DND-41 (cell line): ENCODE data around the gene FSD1L.

ENCODE experiments used
- ATAC-seq: fragments of 200-7000 bp; cut with Tn5 transposase; 3 replicates; pipeline ENCODE4 v1.9.1; 2021; ENCODE audit warnings: low read depth; ENCODE audit not compliant: insufficient read depth
- DNase-seq: peaks from one replicate; pipeline ENCODE4 v3.0.0-alpha.2; 2020
- H2AFZ ChIP-seq: 2 replicates; pipeline ENCODE4 v1.6.0; 2012; ENCODE audit warnings: low read depth, low read length
- H3K27ac ChIP-seq: 2 replicates; pipeline ENCODE4 v1.5.1; 2012; ENCODE audit warnings: low read length, inconsistent platforms
- H3K27me3 ChIP-seq: fragments of 200-600 bp; sonication (generic); 2 replicates; pipeline ENCODE4 v1.6.0; 2012; ENCODE audit warnings: low read length, mild to moderate bottlenecking, inconsistent platforms; ENCODE audit not compliant: insufficient read depth, poor library complexity
- H3K36me3 ChIP-seq: 2 replicates; pipeline ENCODE4 v1.5.1; 2012; ENCODE audit warnings: low read length, inconsistent platforms; ENCODE audit not compliant: insufficient read depth
- H3K4me1 ChIP-seq: 2 replicates; pipeline ENCODE4 v1.5.1; 2012; ENCODE audit warnings: mild to moderate bottlenecking, low read length; ENCODE audit not compliant: insufficient read depth
- H3K4me2 ChIP-seq: 2 replicates; pipeline ENCODE4 v1.6.0; 2012; ENCODE audit warnings: mild to moderate bottlenecking, moderate library complexity, low read length, inconsistent platforms; ENCODE audit not compliant: insufficient read depth
- H3K4me3 ChIP-seq, 2 experiments: fragments of 200-600 bp in 1 of 2; shearing (Covaris generic) in 1 of 2; 2 replicates each; pipeline ENCODE4 v1.5.1; 2012 to 2016; ENCODE audit warnings: inconsistent platforms in 2 of 2, low read length in 2 of 2, mild to moderate bottlenecking in 2 of 2, low read depth in 1 of 2, moderate library complexity in 1 of 2
- H3K79me2 ChIP-seq: 2 replicates; pipeline ENCODE4 v1.6.0; 2012; ENCODE audit warnings: low read length, inconsistent platforms; ENCODE audit not compliant: insufficient read depth
- H3K9ac ChIP-seq: 2 replicates; pipeline ENCODE4 v1.6.0; 2012; ENCODE audit warnings: low read depth, mild to moderate bottlenecking, inconsistent platforms, low read length, moderate library complexity
- H3K9me3 ChIP-seq: 2 replicates; pipeline ENCODE4 v1.5.1; 2012; ENCODE audit warnings: low read length, moderate library complexity, mild to moderate bottlenecking, inconsistent platforms; ENCODE audit not compliant: insufficient read depth, severe bottlenecking
- H4K20me1 ChIP-seq: 2 replicates; pipeline ENCODE4 v1.6.0; 2012; ENCODE audit warnings: low read length; ENCODE audit not compliant: insufficient read depth
- EZH2 ChIP-seq: IDR thresholded peaks from 3 replicates; pipeline ENCODE4 v1.6.1; 2012; ENCODE audit warnings: borderline replicate concordance, low read depth, mild to moderate bottlenecking, moderate library complexity, low read length, inconsistent platforms; ENCODE audit not compliant: severe bottlenecking
- TF ChIP-seq, protein P1 (sequence below): IDR thresholded peaks from 2 replicates; pipeline ENCODE4 v1.5.1; 2012; ENCODE audit warnings: borderline replicate concordance, low read length, moderate library complexity, mild to moderate bottlenecking; ENCODE audit not compliant: poor library complexity, severe bottlenecking; ENCODE audit errors: extremely low read depth

Gene FSD1L

GRCh38 chr9:105593145-105593544, 145.3 kb downstream of the FSD1L start:
- no peak overlapping the region for H3K27ac ChIP-seq
- no peak for TF ChIP-seq EZH2
- TF ChIP-seq, protein P1, sequence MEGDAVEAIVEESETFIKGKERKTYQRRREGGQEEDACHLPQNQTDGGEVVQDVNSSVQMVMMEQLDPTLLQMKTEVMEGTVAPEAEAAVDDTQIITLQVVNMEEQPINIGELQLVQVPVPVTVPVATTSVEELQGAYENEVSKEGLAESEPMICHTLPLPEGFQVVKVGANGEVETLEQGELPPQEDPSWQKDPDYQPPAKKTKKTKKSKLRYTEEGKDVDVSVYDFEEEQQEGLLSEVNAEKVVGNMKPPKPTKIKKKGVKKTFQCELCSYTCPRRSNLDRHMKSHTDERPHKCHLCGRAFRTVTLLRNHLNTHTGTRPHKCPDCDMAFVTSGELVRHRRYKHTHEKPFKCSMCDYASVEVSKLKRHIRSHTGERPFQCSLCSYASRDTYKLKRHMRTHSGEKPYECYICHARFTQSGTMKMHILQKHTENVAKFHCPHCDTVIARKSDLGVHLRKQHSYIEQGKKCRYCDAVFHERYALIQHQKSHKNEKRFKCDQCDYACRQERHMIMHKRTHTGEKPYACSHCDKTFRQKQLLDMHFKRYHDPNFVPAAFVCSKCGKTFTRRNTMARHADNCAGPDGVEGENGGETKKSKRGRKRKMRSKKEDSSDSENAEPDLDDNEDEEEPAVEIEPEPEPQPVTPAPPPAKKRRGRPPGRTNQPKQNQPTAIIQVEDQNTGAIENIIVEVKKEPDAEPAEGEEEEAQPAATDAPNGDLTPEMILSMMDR: no peak
- H3K9me3 ChIP-seq: peaks cover 14% of the 10 kb centered on the region
- no peak for ATAC-seq
- no peaks in the 10 kb centered on the region for H3K4me1 ChIP-seq
- peaks cover 45% of the 10 kb centered on the region for H3K36me3 ChIP-seq
- H3K79me2 ChIP-seq: no peaks in the 10 kb centered on the region
- H3K9ac ChIP-seq: no peak overlapping the region
- no peaks in the 10 kb centered on the region for H4K20me1 ChIP-seq
- DNase-seq: no peak
- no peak overlapping the region for H2AFZ ChIP-seq
- H3K4me2 ChIP-seq: no peak overlapping the region
- no peaks in the 10 kb centered on the region for H3K27me3 ChIP-seq
- no peak overlapping the region for H3K4me3 ChIP-seq
